ENCODE data around the gene ULK3. TPM values are rescaled to one million over a fixed set of nuclear protein-coding genes. Genes with fewer than 3 reads are reported as not detected.

Gene ULK3
- total RNA-seq, 1 experiment from 2014 or later = 48.4 TPM

DNA sequence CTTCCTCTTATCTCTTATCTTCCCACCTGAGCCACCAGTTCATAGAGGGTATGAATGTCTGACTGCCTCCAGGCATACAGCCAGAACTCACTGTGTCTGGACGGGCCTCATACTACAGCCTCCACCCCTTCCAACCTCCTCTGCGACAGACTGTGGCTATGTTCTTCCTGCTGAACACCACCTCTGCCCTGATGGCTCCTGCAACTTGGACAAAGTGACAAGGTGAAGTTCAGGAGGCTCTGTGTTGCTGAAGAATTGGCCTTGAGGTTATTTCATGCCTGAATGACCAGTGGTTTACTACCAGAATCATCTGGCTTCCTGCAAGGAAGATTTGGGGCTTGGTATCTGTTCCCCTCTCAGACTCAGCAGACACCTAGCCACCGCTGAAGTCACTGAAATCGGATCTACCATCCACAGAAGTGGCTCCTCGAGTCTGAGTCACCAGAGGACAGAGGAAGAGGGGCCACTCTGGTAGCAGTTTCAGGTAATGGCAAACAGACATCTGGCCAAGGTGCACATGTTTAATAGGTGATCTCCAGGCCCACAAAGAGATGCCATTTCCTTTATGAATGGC, 14.2 kb upstream of the ULK3 start (continued):
- TF ChIP-seq RAD21 (IDR thresholded peaks at IDR 0.05; ENCODE audit: low read depth) (no peak), ZFX (IDR thresholded peaks at IDR 0.05) (no peak), SP1 (IDR thresholded peaks at IDR 0.05; ENCODE audit: low read depth) (peak; percentile 38; the same call in 1 of the 2 replicates), FOSL1 (IDR thresholded peaks at IDR 0.05; ENCODE audit: low read depth) (peak; percentile 37; the same call in 1 of the 2 replicates)
- TF ChIP-seq, protein P1, sequence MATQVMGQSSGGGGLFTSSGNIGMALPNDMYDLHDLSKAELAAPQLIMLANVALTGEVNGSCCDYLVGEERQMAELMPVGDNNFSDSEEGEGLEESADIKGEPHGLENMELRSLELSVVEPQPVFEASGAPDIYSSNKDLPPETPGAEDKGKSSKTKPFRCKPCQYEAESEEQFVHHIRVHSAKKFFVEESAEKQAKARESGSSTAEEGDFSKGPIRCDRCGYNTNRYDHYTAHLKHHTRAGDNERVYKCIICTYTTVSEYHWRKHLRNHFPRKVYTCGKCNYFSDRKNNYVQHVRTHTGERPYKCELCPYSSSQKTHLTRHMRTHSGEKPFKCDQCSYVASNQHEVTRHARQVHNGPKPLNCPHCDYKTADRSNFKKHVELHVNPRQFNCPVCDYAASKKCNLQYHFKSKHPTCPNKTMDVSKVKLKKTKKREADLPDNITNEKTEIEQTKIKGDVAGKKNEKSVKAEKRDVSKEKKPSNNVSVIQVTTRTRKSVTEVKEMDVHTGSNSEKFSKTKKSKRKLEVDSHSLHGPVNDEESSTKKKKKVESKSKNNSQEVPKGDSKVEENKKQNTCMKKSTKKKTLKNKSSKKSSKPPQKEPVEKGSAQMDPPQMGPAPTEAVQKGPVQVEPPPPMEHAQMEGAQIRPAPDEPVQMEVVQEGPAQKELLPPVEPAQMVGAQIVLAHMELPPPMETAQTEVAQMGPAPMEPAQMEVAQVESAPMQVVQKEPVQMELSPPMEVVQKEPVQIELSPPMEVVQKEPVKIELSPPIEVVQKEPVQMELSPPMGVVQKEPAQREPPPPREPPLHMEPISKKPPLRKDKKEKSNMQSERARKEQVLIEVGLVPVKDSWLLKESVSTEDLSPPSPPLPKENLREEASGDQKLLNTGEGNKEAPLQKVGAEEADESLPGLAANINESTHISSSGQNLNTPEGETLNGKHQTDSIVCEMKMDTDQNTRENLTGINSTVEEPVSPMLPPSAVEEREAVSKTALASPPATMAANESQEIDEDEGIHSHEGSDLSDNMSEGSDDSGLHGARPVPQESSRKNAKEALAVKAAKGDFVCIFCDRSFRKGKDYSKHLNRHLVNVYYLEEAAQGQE (IDR thresholded peaks at IDR 0.05; ENCODE audit: low read depth) = no peak

- Histone ChIP-seq H3K27ac (ENCODE audit: low read depth, low read length) (peak overlapping the region; percentile 28; the same call in 1 of the 2 replicates), H3K4me2 (ENCODE audit: low read length) (peak overlapping the region; percentile 57), H3K27me3 (ENCODE audit: insufficient read depth, low read length) (no peaks in the 10 kb centered on the region), H3K9me3 (ENCODE audit: control insufficient read depth in 1 of 2, insufficient read depth in 1 of 2, low read depth in 1 of 2, low read length in 2 of 2) (no peaks in the 10 kb centered on the region), H2AFZ (ENCODE audit: low read depth, low read length, poor library complexity, severe bottlenecking) (no peak overlapping the region), H3K4me1 (ENCODE audit: control insufficient read depth in 1 of 2, insufficient read depth in 2 of 2, low read length in 2 of 2) (peaks cover 0 to 32% of the 10 kb centered on the region in 2 experiments; a peak in 3 of 4 replicates), H4K20me1 (ENCODE audit: insufficient read depth) (no peaks in the 10 kb centered on the region), H3K79me2 (ENCODE audit: insufficient read depth, low read length) (peaks cover 19% of the 10 kb centered on the region), H3K4me3 (replicated peaks in 1 of 2; ENCODE audit: low read depth in 1 of 2, low read length in 2 of 2) (no peak overlapping the region), H3K9ac (ENCODE audit: low read length) (no peak overlapping the region), H3K36me3 (ENCODE audit: control insufficient read depth in 1 of 2, insufficient read depth in 2 of 2, low read length in 2 of 2) (peaks cover 5 to 16% of the 10 kb centered on the region in 2 experiments; a peak in 1 of 4 replicates), H3K9me2 (ENCODE audit: insufficient read depth) (no peaks in the 10 kb centered on the region)
- DNase-seq (ENCODE audit: low read depth, low spot score) (no peak), ATAC-seq (no peak)
- POLR2A ChIA-PET = interaction anchor here (0.7 to 1.1 kb wide), 2 partner anchors 9 to 13 kb away, joined by 3 read pairs; no protein-coding TSS in a partner anchor
- intact Hi-C loops (cut with micrococcal nuclease) = no loop called here
- CTCF ChIA-PET = interaction anchor here (0.7 kb wide), 2 partner anchors 12 to 22 kb away, joined by 3 to 5 read pairs; no protein-coding TSS in a partner anchor
- BruUV-seq (replicated peaks) = no TSS peak
- RAD21 ChIA-PET (ENCODE audit: low non-redundant PET in 1 of 2, low total read pairs in 2 of 2, uncharacterized antibody in 2 of 2, unreplicated experiment in 2 of 2) = interaction anchor here in 1 of 2 experiments (0.7 kb wide), 1 partner anchor 94 kb away, joined by 3 read pairs; no protein-coding TSS in a partner anchor
- TF ChIP-seq, protein P2, sequence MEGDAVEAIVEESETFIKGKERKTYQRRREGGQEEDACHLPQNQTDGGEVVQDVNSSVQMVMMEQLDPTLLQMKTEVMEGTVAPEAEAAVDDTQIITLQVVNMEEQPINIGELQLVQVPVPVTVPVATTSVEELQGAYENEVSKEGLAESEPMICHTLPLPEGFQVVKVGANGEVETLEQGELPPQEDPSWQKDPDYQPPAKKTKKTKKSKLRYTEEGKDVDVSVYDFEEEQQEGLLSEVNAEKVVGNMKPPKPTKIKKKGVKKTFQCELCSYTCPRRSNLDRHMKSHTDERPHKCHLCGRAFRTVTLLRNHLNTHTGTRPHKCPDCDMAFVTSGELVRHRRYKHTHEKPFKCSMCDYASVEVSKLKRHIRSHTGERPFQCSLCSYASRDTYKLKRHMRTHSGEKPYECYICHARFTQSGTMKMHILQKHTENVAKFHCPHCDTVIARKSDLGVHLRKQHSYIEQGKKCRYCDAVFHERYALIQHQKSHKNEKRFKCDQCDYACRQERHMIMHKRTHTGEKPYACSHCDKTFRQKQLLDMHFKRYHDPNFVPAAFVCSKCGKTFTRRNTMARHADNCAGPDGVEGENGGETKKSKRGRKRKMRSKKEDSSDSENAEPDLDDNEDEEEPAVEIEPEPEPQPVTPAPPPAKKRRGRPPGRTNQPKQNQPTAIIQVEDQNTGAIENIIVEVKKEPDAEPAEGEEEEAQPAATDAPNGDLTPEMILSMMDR (IDR thresholded peaks at IDR 0.05 in 2 of 3, conservative IDR thresholded peaks at IDR 0.05 in 1 of 3; ENCODE audit: borderline replicate concordance in 1 of 3, insufficient read depth in 1 of 3, low read depth in 2 of 3, low read length in 2 of 3) = no peak
- no peak for TF ChIP-seq CEBPB (IDR thresholded peaks at IDR 0.05; ENCODE audit: low read depth)
- no peak for TF ChIP-seq SRF (IDR thresholded peaks at IDR 0.05; ENCODE audit: low read depth)
- TF ChIP-seq RAD21 (IDR thresholded peaks at IDR 0.05; ENCODE audit: low read depth) = no peak
- no peak for TF ChIP-seq ZFX (IDR thresholded peaks at IDR 0.05)
- no peak for TF ChIP-seq EGR1 (IDR thresholded peaks at IDR 0.05; ENCODE audit: low read depth)
- TF ChIP-seq POLR2A (IDR thresholded peaks at IDR 0.05; ENCODE audit: borderline replicate concordance, extremely low read depth, insufficient read depth, insufficient read length) = no peak
- TF ChIP-seq SIN3A (IDR thresholded peaks at IDR 0.05; ENCODE audit: low read depth) = no peak
- TF ChIP-seq, protein P3, sequence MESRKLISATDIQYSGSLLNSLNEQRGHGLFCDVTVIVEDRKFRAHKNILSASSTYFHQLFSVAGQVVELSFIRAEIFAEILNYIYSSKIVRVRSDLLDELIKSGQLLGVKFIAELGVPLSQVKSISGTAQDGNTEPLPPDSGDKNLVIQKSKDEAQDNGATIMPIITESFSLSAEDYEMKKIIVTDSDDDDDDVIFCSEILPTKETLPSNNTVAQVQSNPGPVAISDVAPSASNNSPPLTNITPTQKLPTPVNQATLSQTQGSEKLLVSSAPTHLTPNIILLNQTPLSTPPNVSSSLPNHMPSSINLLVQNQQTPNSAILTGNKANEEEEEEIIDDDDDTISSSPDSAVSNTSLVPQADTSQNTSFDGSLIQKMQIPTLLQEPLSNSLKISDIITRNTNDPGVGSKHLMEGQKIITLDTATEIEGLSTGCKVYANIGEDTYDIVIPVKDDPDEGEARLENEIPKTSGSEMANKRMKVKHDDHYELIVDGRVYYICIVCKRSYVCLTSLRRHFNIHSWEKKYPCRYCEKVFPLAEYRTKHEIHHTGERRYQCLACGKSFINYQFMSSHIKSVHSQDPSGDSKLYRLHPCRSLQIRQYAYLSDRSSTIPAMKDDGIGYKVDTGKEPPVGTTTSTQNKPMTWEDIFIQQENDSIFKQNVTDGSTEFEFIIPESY (IDR thresholded peaks at IDR 0.05; ENCODE audit: extremely low read depth, insufficient replicate concordance, low read length) = no peak
- TF ChIP-seq POLR2AphosphoS5 (IDR thresholded peaks at IDR 0.05; ENCODE audit: low read depth, low read length) = no peak
Measured at GRCh38 chr15:74856537-74856936, 13.6 kb upstream of the ULK3 start.
